ENCODE results near the gene DBNDD1. TPM values are rescaled to one million over a fixed set of nuclear protein-coding genes. Genes with fewer than 3 reads are reported as not detected.

Gene DBNDD1
- total and polyA plus RNA-seq, 2 donors (not counting 3 experiments of a cell fraction or from before 2014, with no cell fraction given), result 28.2 to 45.7 TPM

DNA sequence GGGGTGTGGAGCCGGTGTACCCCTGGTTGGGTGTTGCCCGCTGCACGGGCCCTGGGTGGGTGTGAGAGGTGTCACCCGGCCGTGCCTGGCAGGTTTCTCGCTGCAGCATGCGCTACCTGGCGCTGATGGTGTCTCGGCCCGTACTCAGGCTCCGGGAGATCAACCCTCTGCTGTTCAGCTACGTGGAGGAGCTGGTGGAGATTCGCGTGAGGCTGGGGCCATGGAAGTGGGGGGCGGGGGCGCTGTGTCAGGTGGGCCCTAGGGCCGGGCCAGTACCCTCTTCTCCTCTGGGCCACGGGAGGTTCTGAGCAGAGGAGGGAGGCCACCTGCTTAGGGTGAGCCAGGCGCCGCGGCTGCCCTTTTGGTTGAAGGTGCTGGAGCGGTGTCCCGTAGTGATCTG is 57.3 kb downstream of the DBNDD1 start:
- H3K4me1 ChIP-seq (ENCODE audit: control insufficient read depth, extremely low read depth, insufficient read depth, low read length), result no peaks in the 10 kb centered on the region
- ChIA-PET CTCF (no interaction called here), POLR2A (no interaction called here)
- no peak overlapping the region for H3K4me2 ChIP-seq (ENCODE audit: insufficient read depth, low read length)
- no peaks in the 10 kb centered on the region for H3K79me2 ChIP-seq (ENCODE audit: control insufficient read depth, insufficient read depth, low read length)
- dilution Hi-C loops (cut with MboI; ENCODE audit: extremely low pct_ligation_motif_present, low sequenced_read_pairs), result no loop called here
- peaks cover 5 to 27% of the 10 kb centered on the region in 2 experiments for H3K36me3 ChIP-seq (ENCODE audit: control insufficient read depth in 2 of 2, extremely low read depth in 1 of 2, insufficient read depth in 2 of 2, low read length in 2 of 2)
- H3K9me1 ChIP-seq (replicated peaks; ENCODE audit: control insufficient read depth, extremely low read depth, insufficient read depth, low read length), result no peaks in the 10 kb centered on the region
- BruUV-seq (replicated peaks), result no TSS peak
- no peak overlapping the region for H2AFZ ChIP-seq (ENCODE audit: low read depth, low read length)
- H4K20me1 ChIP-seq (replicated peaks; ENCODE audit: control insufficient read depth, extremely low read depth, insufficient read depth, low read length), result no peaks in the 10 kb centered on the region
- DNase-seq (ENCODE audit: low read depth, low spot score), result no peak
- H3K4me3 ChIP-seq (replicated peaks in 1 of 3; ENCODE audit: insufficient read depth in 1 of 3, low read depth in 1 of 3, low read length in 3 of 3), result no peak overlapping the region
- TF ChIP-seq FOS (IDR thresholded peaks at IDR 0.05; ENCODE audit: borderline replicate concordance, insufficient read depth, low read length), result no peak
- TF ChIP-seq MYC (IDR thresholded peaks at IDR 0.05; ENCODE audit: low read depth, low read length), result no peak
- TF ChIP-seq, protein P1, sequence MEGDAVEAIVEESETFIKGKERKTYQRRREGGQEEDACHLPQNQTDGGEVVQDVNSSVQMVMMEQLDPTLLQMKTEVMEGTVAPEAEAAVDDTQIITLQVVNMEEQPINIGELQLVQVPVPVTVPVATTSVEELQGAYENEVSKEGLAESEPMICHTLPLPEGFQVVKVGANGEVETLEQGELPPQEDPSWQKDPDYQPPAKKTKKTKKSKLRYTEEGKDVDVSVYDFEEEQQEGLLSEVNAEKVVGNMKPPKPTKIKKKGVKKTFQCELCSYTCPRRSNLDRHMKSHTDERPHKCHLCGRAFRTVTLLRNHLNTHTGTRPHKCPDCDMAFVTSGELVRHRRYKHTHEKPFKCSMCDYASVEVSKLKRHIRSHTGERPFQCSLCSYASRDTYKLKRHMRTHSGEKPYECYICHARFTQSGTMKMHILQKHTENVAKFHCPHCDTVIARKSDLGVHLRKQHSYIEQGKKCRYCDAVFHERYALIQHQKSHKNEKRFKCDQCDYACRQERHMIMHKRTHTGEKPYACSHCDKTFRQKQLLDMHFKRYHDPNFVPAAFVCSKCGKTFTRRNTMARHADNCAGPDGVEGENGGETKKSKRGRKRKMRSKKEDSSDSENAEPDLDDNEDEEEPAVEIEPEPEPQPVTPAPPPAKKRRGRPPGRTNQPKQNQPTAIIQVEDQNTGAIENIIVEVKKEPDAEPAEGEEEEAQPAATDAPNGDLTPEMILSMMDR (IDR thresholded peaks at IDR 0.05; ENCODE audit: extremely low read depth in 1 of 2, insufficient read depth in 1 of 2, low read depth in 1 of 2, low read length in 2 of 2), result no peak
- TF ChIP-seq POLR2AphosphoS5 (IDR thresholded peaks at IDR 0.05; ENCODE audit: insufficient read depth, low read depth, low read length), result no peak
- TF ChIP-seq POLR2A (IDR thresholded peaks at IDR 0.05; ENCODE audit: low read depth, low read length), result no peak
- TF ChIP-seq JUN (IDR thresholded peaks at IDR 0.05; ENCODE audit: borderline replicate concordance, insufficient read depth, insufficient read length, low read depth), result no peak
- no peak for TF ChIP-seq GATA2 (IDR thresholded peaks at IDR 0.05; ENCODE audit: insufficient read depth, insufficient read length, low read depth, low read length)
- no peak for TF ChIP-seq EZH2 (IDR thresholded peaks at IDR 0.05; ENCODE audit: borderline replicate concordance, low read depth, low read length, severe bottlenecking)
- TF ChIP-seq, protein P2, sequence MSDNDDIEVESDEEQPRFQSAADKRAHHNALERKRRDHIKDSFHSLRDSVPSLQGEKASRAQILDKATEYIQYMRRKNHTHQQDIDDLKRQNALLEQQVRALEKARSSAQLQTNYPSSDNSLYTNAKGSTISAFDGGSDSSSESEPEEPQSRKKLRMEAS (IDR thresholded peaks at IDR 0.05; ENCODE audit: insufficient read depth, insufficient read length), result no peak
- H3K9ac ChIP-seq (replicated peaks; ENCODE audit: extremely low read depth, insufficient read depth, low read length), result no peak overlapping the region
- no peak for FAIRE-seq
- no peaks in the 10 kb centered on the region for H3K9me3 ChIP-seq (replicated peaks; ENCODE audit: control insufficient read depth, insufficient read depth, low read length)
- no peak overlapping the region for H3K27ac ChIP-seq (ENCODE audit: insufficient read depth, low read depth, low read length)
- no peaks in the 10 kb centered on the region for H3K27me3 ChIP-seq (ENCODE audit: control insufficient read depth in 2 of 2, insufficient read depth in 2 of 2, low read length in 2 of 2)
- intact Hi-C loops (cut with micrococcal nuclease), result no loop called here
